CD4-positive, alpha-beta T cell treated with Interleukin-6 at 100 ng/mL for 8 hours (primary cell): ENCODE data around the gene IFI44.

ENCODE experiments used
- DNase-seq: peaks from one replicate; pipeline ENCODE4 v3.0.0-alpha.2; 2020; ENCODE audit warnings: mixed read lengths, low spot score

IFI44 gene

GRCh38 chr1:78649628-78650027 is at the start of gene IFI44:
Gene IFI44, plus strand, starts transcription at chr1:78649831. Its CDS starts 365 bp downstream, at chr1:78650196.
- DNase-seq = peak; percentile 76

- DNase-seq = no peak
Measured at GRCh38 chr1:78601068-78601467, 48.6 kb upstream of the IFI44 start.

GRCh38 chr1:78603206-78603605 is 46.4 kb upstream of the IFI44 start:
- no peak for DNase-seq

GRCh38 chr1:78604643-78605042 is 45.0 kb upstream of the IFI44 start:
- no peak for DNase-seq

GRCh38 chr1:78606274-78606673 is 43.4 kb upstream of the IFI44 start:
- no peak for DNase-seq

- no peak for DNase-seq
Measured at GRCh38 chr1:78607334-78607927, 42.2 kb upstream of the IFI44 start.

- no peak for DNase-seq
Measured at GRCh38 chr1:78607944-78608343, 41.7 kb upstream of the IFI44 start.

- peak; percentile 79 for DNase-seq
Measured at GRCh38 chr1:78617615-78618026, 32.0 kb upstream of the IFI44 start.

- no peak for DNase-seq
Measured at GRCh38 chr1:78619032-78619431, 30.6 kb upstream of the IFI44 start.

GRCh38 chr1:78619446-78619802 is 30.2 kb upstream of the IFI44 start:
- no peak for DNase-seq

- DNase-seq = peak; percentile 58
Measured at GRCh38 chr1:78619803-78620579, 29.6 kb upstream of the IFI44 start, which contains the start of gene IFI44L. Gene IFI44L, plus strand, starts transcription at chr1:78620448. Its CDS starts 7,468 bp downstream, at chr1:78627916.

GRCh38 chr1:78620666-78621065 is 29.0 kb upstream of the IFI44 start:
- DNase-seq = no peak

- DNase-seq = no peak
Measured at GRCh38 chr1:78622548-78622947, 27.1 kb upstream of the IFI44 start.

- no peak for DNase-seq
Measured at GRCh38 chr1:78624035-78624434, 25.6 kb upstream of the IFI44 start.

GRCh38 chr1:78627321-78627720 is 22.3 kb upstream of the IFI44 start:
- no peak for DNase-seq

- no peak for DNase-seq
Measured at GRCh38 chr1:78630600-78630999, 19.0 kb upstream of the IFI44 start.

- no peak for DNase-seq
Measured at GRCh38 chr1:78633209-78633608, 16.4 kb upstream of the IFI44 start.

- DNase-seq = no peak
Measured at GRCh38 chr1:78640462-78640861, 9.2 kb upstream of the IFI44 start.

- no peak for DNase-seq
Measured at GRCh38 chr1:78641558-78641957, 8.1 kb upstream of the IFI44 start.

- DNase-seq = peak; percentile 54
Measured at GRCh38 chr1:78645723-78646122, 3.9 kb upstream of the IFI44 start.

- no peak for DNase-seq
Measured at GRCh38 chr1:78647238-78647637, 2.4 kb upstream of the IFI44 start.

GRCh38 chr1:78650114-78650660 is 556 bp downstream of the IFI44 start:
- DNase-seq = no peak

GRCh38 chr1:78651241-78651640 is 1.6 kb downstream of the IFI44 start:
- DNase-seq = peak; percentile 37
